Measurements from ENCODE around the gene RELN.

DNA sequence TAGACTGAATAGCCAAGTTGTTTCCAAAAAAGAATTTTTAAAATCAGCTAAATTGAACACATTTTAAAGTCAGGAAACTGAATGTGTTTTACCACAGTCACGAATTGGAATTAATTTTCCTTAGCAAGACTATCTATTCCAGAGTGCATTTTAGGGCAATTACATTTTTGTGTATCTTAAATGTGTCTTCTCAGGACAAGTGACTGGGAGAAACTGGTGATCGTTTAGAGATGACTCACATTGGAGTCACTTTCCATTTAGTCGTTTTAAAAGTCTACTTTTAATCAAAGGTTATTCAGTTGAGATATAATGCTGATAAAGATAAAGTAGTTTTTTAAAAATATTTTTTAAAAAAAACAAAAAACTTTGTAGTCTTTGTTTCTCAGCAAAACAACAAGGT lies 351.7 kb downstream of the RELN start:
- no peak for TF ChIP-seq POLR2A (IDR thresholded peaks at IDR 0.05)
- TF ChIP-seq, protein P1, sequence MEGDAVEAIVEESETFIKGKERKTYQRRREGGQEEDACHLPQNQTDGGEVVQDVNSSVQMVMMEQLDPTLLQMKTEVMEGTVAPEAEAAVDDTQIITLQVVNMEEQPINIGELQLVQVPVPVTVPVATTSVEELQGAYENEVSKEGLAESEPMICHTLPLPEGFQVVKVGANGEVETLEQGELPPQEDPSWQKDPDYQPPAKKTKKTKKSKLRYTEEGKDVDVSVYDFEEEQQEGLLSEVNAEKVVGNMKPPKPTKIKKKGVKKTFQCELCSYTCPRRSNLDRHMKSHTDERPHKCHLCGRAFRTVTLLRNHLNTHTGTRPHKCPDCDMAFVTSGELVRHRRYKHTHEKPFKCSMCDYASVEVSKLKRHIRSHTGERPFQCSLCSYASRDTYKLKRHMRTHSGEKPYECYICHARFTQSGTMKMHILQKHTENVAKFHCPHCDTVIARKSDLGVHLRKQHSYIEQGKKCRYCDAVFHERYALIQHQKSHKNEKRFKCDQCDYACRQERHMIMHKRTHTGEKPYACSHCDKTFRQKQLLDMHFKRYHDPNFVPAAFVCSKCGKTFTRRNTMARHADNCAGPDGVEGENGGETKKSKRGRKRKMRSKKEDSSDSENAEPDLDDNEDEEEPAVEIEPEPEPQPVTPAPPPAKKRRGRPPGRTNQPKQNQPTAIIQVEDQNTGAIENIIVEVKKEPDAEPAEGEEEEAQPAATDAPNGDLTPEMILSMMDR (IDR thresholded peaks at IDR 0.05) = no peak
